PC-3 (cell line): Measurements from ENCODE around the gene TSPAN11. TPM values are rescaled to one million over a fixed set of nuclear protein-coding genes. Genes with fewer than 3 reads are reported as not detected.

Experiments
- ATAC-seq: fragments of 200-7000 bp; cut with Tn5 transposase; 2 replicates; pipeline ENCODE4 v1.9.1; 2020; ENCODE audit warnings: mild to moderate bottlenecking, moderate library complexity
- BruUV-seq: library from RNA; stranded (reverse); fragments of 400-500 nt; replicated peaks from 2 replicates; lab custom pipeline; 2021; lab: Mats Ljungman, UMichigan
- CTCF ChIA-PET: fragments of 300-600 bp; sonication (Branson Sonifier 250); formaldehyde crosslinking; loops from one replicate; lab custom pipeline; 2022; ENCODE audit warnings: antibody characterized with exemption; lab: Charles Lee
- POLR2A ChIA-PET: fragments of 300-600 bp; sonication (Branson Sonifier 250); formaldehyde crosslinking; loops from one replicate; lab custom pipeline; 2022; ENCODE audit warnings: antibody characterized with exemption; ENCODE audit not compliant: unreplicated experiment; lab: Charles Lee
- DNase-seq: peaks from one replicate; pipeline ENCODE4 v3.0.0-alpha.2; 2015
- H2AFZ ChIP-seq: fragments of 300-600 bp; sonication (generic); 2 replicates; pipeline ENCODE4 v1.6.0; 2016; ENCODE audit warnings: antibody characterized with exemption, low read length
- H3F3A ChIP-seq: fragments of 300-600 bp; sonication (generic); one replicate; pipeline ENCODE4 v1.6.0; 2017; ENCODE audit warnings: antibody characterized with exemption, low read length, control low read depth, mild to moderate bottlenecking; ENCODE audit not compliant: unreplicated experiment
- H3K27ac ChIP-seq: fragments of 300-600 bp; sonication (generic); 2 replicates; pipeline ENCODE4 v1.5.1; 2016; ENCODE audit warnings: mild to moderate bottlenecking, low read length
- H3K27me3 ChIP-seq: fragments of 300-600 bp; sonication (generic); 2 replicates; pipeline ENCODE4 v1.6.1; 2016; ENCODE audit warnings: low read length, mixed read lengths
- H3K36me3 ChIP-seq: fragments of 300-600 bp; sonication (generic); 2 replicates; pipeline ENCODE4 v1.6.1; 2016; ENCODE audit warnings: low read depth, mixed run types, low read length, mixed read lengths
- H3K4me1 ChIP-seq: fragments of 300-600 bp; sonication (generic); 2 replicates; pipeline ENCODE4 v1.5.1; 2016; ENCODE audit warnings: low read length; ENCODE audit not compliant: insufficient read depth
- H3K4me2 ChIP-seq: fragments of 300-600 bp; sonication (generic); 2 replicates; pipeline ENCODE4 v1.6.0; 2016; ENCODE audit warnings: low read length
- H3K4me3 ChIP-seq: fragments of 300-600 bp; sonication (generic); 2 replicates; pipeline ENCODE4 v1.5.1; 2016; ENCODE audit warnings: mild to moderate bottlenecking, low read length, mixed read lengths
- H3K79me2 ChIP-seq: fragments of 300-600 bp; sonication (generic); 2 replicates; pipeline ENCODE4 v1.6.1; 2017; ENCODE audit warnings: low read length, mixed read lengths
- H3K9ac ChIP-seq: fragments of 300-600 bp; sonication (generic); 2 replicates; pipeline ENCODE4 v1.6.0; 2016; ENCODE audit warnings: mild to moderate bottlenecking, low read length
- H3K9me2 ChIP-seq: fragments of 300-600 bp; sonication (generic); replicated peaks from 2 replicates; pipeline ENCODE4 v1.6.1; 2016; ENCODE audit warnings: mixed run types, low read length, mixed read lengths
- H3K9me3 ChIP-seq: fragments of 300-600 bp; sonication (generic); 2 replicates; pipeline ENCODE4 v1.6.1; 2016; ENCODE audit warnings: low read length, mixed read lengths
- H4K20me1 ChIP-seq: fragments of 300-600 bp; sonication (generic); 2 replicates; pipeline ENCODE4 v1.6.1; 2016; ENCODE audit warnings: low read length, mixed read lengths
- EZH2 ChIP-seq: fragments of 300-600 bp; sonication (generic); IDR thresholded peaks from one replicate; pipeline ENCODE4 v1.6.1; 2017; ENCODE audit warnings: antibody characterized with exemption, mild to moderate bottlenecking, low read length; ENCODE audit not compliant: unreplicated experiment
- EZH2phosphoT487 ChIP-seq: fragments of 300-600 bp; sonication (generic); IDR thresholded peaks from 2 replicates; pipeline ENCODE4 v1.6.1; 2018; ENCODE audit warnings: mild to moderate bottlenecking, antibody characterized with exemption, low read length, borderline replicate concordance
- intact Hi-C: fragments of 100-400 bp; cut with micrococcal nuclease; formaldehyde crosslinking; loops from 2 replicates; pipeline ENCODE4 v1.9.0; 2023
- total RNA-seq: library from RNA; depleted of rRNA; stranded (reverse); fragments of >200 nt; gene quantifications from 2 replicates; pipeline ENCODE4 v1.2.3, GENCODE V29; 2014
- TF ChIP-seq, protein P1 (sequence below): fragments of 300-600 bp; sonication (generic); conservative IDR thresholded peaks from 2 replicates; pipeline ENCODE4 v1.5.1; 2017; ENCODE audit warnings: antibody characterized with exemption, low read depth, mild to moderate bottlenecking, low read length

TSPAN11 gene
- total RNA-seq, 1 experiment from 2014 or later: not detected

DNA sequence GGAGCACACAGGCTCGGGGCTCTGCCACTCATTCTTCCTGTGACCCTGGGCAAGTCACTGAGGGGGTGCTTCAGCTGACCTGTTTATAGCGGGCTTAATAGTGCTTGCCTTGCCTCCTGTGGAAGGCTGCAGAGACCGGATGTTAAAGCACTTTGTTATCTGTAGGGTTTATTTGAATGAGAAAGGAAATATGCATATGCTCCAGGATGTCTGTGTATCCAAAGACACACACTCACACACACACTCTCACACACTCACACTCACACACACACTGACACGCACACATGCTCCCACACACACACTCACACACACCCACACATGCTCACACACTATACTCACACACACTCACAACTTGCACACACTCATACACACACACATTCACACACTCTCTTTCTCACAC lies 91.0 kb downstream of the TSPAN11 start:
- DNase-seq (no peak), ATAC-seq (no peak)
- POLR2A ChIA-PET: no interaction called here
- no peak overlapping the region for H3K4me2 ChIP-seq
- CTCF ChIA-PET: no interaction called here
- TF ChIP-seq EZH2: no peak
- no peak for TF ChIP-seq EZH2phosphoT487
- TF ChIP-seq, protein P1, sequence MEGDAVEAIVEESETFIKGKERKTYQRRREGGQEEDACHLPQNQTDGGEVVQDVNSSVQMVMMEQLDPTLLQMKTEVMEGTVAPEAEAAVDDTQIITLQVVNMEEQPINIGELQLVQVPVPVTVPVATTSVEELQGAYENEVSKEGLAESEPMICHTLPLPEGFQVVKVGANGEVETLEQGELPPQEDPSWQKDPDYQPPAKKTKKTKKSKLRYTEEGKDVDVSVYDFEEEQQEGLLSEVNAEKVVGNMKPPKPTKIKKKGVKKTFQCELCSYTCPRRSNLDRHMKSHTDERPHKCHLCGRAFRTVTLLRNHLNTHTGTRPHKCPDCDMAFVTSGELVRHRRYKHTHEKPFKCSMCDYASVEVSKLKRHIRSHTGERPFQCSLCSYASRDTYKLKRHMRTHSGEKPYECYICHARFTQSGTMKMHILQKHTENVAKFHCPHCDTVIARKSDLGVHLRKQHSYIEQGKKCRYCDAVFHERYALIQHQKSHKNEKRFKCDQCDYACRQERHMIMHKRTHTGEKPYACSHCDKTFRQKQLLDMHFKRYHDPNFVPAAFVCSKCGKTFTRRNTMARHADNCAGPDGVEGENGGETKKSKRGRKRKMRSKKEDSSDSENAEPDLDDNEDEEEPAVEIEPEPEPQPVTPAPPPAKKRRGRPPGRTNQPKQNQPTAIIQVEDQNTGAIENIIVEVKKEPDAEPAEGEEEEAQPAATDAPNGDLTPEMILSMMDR: no peak
- no peaks in the 10 kb centered on the region for H3K9me2 ChIP-seq
- no peaks in the 10 kb centered on the region for H3K27me3 ChIP-seq
- H3K27ac ChIP-seq: no peak overlapping the region
- H3K36me3 ChIP-seq: 0 out of 2 replicates have a peak, but pooled peaks cover 3% of the 10 kb centered on the region
- H3K9me3 ChIP-seq: no peaks in the 10 kb centered on the region
- no TSS peak for BruUV-seq
- H4K20me1 ChIP-seq: no peaks in the 10 kb centered on the region
- intact Hi-C loops: no loop called here
- H2AFZ ChIP-seq: no peak overlapping the region
- no peaks in the 10 kb centered on the region for H3F3A ChIP-seq
- peaks cover 21% of the 10 kb centered on the region for H3K4me1 ChIP-seq
- no peak overlapping the region for H3K9ac ChIP-seq
- no peaks in the 10 kb centered on the region for H3K79me2 ChIP-seq
- H3K4me3 ChIP-seq: no peak overlapping the region

DNA sequence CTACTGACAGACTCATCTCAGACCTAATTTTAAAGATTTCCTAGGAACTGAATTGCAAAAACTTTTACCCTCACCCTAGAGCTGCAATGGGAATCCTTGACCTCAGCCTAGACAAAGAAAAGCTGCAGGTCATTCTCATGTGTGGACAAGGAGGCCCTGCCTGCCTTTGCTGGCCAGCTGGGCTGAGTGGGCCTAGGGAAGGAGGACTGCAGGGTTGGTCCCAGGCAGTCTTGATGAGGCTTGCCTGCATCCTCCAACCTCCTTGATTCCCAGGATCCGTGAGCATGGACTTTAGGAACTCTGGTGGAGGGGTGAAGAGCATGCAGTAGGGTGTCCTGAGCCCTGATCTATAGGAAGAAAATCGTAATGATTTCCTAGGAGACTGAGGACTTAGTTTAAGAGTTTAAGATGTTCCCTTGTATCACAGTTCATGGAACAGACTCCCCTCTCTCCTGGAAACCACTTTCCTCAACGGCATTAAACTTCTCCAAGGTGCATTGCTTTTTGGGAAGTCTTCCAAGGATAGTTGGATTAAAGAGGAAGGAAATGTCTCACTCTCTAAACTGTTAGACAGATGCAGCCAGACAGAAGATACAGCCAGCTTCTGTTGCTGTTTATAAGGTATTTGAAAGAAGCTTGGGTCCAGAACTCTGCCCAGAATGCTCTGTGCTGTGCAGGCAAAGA lies 91.7 kb downstream of the TSPAN11 start:
- TF ChIP-seq EZH2phosphoT487 (no peak), EZH2 (no peak)
- TF ChIP-seq, protein P1: no peak
- H3K79me2 ChIP-seq: no peaks in the 10 kb centered on the region
- no peaks in the 10 kb centered on the region for H3K27me3 ChIP-seq
- no peaks in the 10 kb centered on the region for H3F3A ChIP-seq
- ChIA-PET CTCF (no interaction called here), POLR2A (no interaction called here)
- no peak; the same call in 1 of the 2 replicates for ATAC-seq
- no peak overlapping the region for H3K4me3 ChIP-seq
- no peaks in the 10 kb centered on the region for H4K20me1 ChIP-seq
- no peak overlapping the region for H3K9ac ChIP-seq
- H3K27ac ChIP-seq: no peak overlapping the region
- no peaks in the 10 kb centered on the region for H3K9me3 ChIP-seq
- intact Hi-C loops: no loop called here
- BruUV-seq: no TSS peak
- peaks cover 28% of the 10 kb centered on the region for H3K4me1 ChIP-seq
- DNase-seq: no peak
- no peak overlapping the region for H3K4me2 ChIP-seq
- 0 out of 2 replicates have a peak, but pooled peaks cover 3% of the 10 kb centered on the region for H3K36me3 ChIP-seq
- H2AFZ ChIP-seq: no peak overlapping the region
- no peaks in the 10 kb centered on the region for H3K9me2 ChIP-seq

DNA sequence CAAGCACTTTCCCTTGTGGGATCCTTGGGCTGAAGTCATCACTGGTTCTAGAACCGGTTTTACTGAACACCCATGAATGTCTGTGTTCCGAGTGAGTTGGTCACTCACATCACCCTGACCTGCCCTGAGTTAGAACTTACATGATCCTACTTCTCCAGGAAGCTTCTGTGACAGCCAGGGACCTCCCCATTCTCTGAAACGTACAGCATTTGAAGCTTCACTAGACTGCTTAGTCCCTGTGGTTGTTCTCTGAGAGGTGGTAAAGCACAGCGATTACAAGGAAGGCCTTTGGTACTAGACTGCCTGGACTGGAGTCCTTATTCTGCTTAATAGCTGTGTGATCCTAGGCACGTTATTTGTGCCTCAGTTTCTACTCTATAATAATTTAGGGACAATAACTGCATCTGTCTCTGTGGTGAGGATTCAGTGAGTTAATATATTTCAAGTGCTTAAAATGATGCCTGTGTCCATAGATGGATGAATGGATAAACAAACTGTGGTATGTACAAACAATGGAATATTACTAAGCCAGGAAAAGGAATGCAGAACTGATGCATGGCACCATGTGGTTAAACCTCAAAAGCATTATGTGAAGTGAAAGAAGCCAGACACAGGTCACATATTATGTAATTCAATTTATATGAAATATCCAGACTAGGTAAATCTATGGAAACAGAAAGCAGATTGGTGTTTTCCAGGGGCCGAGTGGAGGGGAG lies 92.4 kb downstream of the TSPAN11 start:
- DNase-seq (no peak), ATAC-seq (no peak)
- Histone ChIP-seq H2AFZ (no peak overlapping the region), H3K9me3 (no peaks in the 10 kb centered on the region), H3K4me2 (no peak overlapping the region), H3K27ac (no peak overlapping the region), H3K36me3 (0 out of 2 replicates have a peak, but pooled peaks cover 3% of the 10 kb centered on the region), H3K4me1 (peaks cover 34% of the 10 kb centered on the region), H3K79me2 (no peaks in the 10 kb centered on the region), H3K27me3 (no peaks in the 10 kb centered on the region), H3K4me3 (no peak overlapping the region), H3K9me2 (no peaks in the 10 kb centered on the region), H4K20me1 (no peaks in the 10 kb centered on the region), H3F3A (no peaks in the 10 kb centered on the region), H3K9ac (no peak overlapping the region)
- ChIA-PET POLR2A (no interaction called here), CTCF (no interaction called here)
- intact Hi-C loops: no loop called here
- TF ChIP-seq, protein P1: no peak
- TF ChIP-seq EZH2phosphoT487 (no peak), EZH2 (no peak)
- BruUV-seq: no TSS peak
